DOHH2 (cell line): ENCODE measurements around the gene L3MBTL4.

Experiments used
- H3F3A ChIP-seq: fragments of 200-600 bp; sonication (generic), shearing (Covaris generic); 2 replicates; pipeline ENCODE4 v1.6.0; 2016; ENCODE audit warnings: antibody characterized with exemption, mild to moderate bottlenecking; ENCODE audit not compliant: control insufficient read depth, insufficient read depth
- H3K27ac ChIP-seq: fragments of 200-600 bp; sonication (generic); 2 replicates; pipeline ENCODE4 v1.5.1; 2014; ENCODE audit warnings: low read depth, mild to moderate bottlenecking, low read length, moderate library complexity
- H3K27me3 ChIP-seq: fragments of 200-600 bp; sonication (generic); 2 replicates; pipeline ENCODE4 v1.6.1; 2014; ENCODE audit warnings: mild to moderate bottlenecking, low read length, mixed read lengths; ENCODE audit not compliant: control insufficient read depth
- H3K36me3 ChIP-seq: fragments of 200-600 bp; sonication (generic); 2 replicates; pipeline ENCODE4 v1.6.1; 2014; ENCODE audit warnings: mild to moderate bottlenecking, low read length, moderate library complexity, mixed read lengths; ENCODE audit not compliant: control insufficient read depth
- H3K4me1 ChIP-seq: fragments of 200-600 bp; sonication (generic); 2 replicates; pipeline ENCODE4 v1.6.1; 2014; ENCODE audit warnings: mild to moderate bottlenecking, low read length, mixed read lengths; ENCODE audit not compliant: control insufficient read depth
- H3K4me2 ChIP-seq: fragments of 200-600 bp; sonication (generic); 2 replicates; pipeline ENCODE4 v1.6.0; 2014; ENCODE audit warnings: mild to moderate bottlenecking, low read length, moderate library complexity
- H3K4me3 ChIP-seq: fragments of 200-600 bp; sonication (generic); 2 replicates; pipeline ENCODE4 v1.5.1; 2014; ENCODE audit warnings: mild to moderate bottlenecking, low read length, mixed read lengths
- H3K79me2 ChIP-seq: fragments of 200-600 bp; sonication (generic); 2 replicates; pipeline ENCODE4 v1.6.1; 2014; ENCODE audit warnings: mild to moderate bottlenecking, low read length, mixed read lengths; ENCODE audit not compliant: control insufficient read depth
- H3K9me2 ChIP-seq: fragments of 200-600 bp; sonication (generic); replicated peaks from 2 replicates; pipeline ENCODE4 v1.6.1; 2014; ENCODE audit warnings: mild to moderate bottlenecking, low read length, mixed read lengths; ENCODE audit not compliant: control insufficient read depth
- H3K9me3 ChIP-seq: fragments of 200-600 bp; sonication (generic); 2 replicates; pipeline ENCODE4 v1.6.1; 2014; ENCODE audit warnings: antibody characterized with exemption, low read length, mixed read lengths; ENCODE audit not compliant: control insufficient read depth, insufficient read depth
- H4K20me1 ChIP-seq: fragments of 200-600 bp; sonication (generic); 2 replicates; pipeline ENCODE4 v1.6.0; 2014; ENCODE audit warnings: low read depth, mild to moderate bottlenecking, antibody characterized with exemption, low read length, moderate library complexity; ENCODE audit not compliant: control insufficient read depth, insufficient read depth
- CTCF ChIP-seq: fragments of 200-600 bp; sonication (generic); IDR thresholded peaks from one replicate; pipeline ENCODE4 v1.5.1; 2014; ENCODE audit warnings: antibody characterized with exemption, mild to moderate bottlenecking, low read depth, low read length; ENCODE audit not compliant: poor library complexity, severe bottlenecking
- EZH2phosphoT487 ChIP-seq: fragments of 200-600 bp; sonication (generic); IDR thresholded peaks from 2 replicates; pipeline ENCODE4 v1.6.1; 2017; ENCODE audit warnings: borderline replicate concordance, mild to moderate bottlenecking, antibody characterized with exemption, low read length, moderate library complexity, mixed read lengths

The L3MBTL4 gene

GRCh38 chr18:6203791-6204190, 210.9 kb downstream of the L3MBTL4 start:
- Histone ChIP-seq H3K36me3 (no peaks in the 10 kb centered on the region), H3K79me2 (no peaks in the 10 kb centered on the region), H3F3A (no peaks in the 10 kb centered on the region), H3K27me3 (no peaks in the 10 kb centered on the region), H3K9me3 (no peaks in the 10 kb centered on the region), H3K4me3 (no peak overlapping the region), H3K9me2 (no peaks in the 10 kb centered on the region), H3K4me2 (no peak overlapping the region), H3K27ac (no peak overlapping the region), H3K4me1 (no peaks in the 10 kb centered on the region), H4K20me1 (no peaks in the 10 kb centered on the region)
- TF ChIP-seq CTCF (no peak), EZH2phosphoT487 (no peak)

DNA sequence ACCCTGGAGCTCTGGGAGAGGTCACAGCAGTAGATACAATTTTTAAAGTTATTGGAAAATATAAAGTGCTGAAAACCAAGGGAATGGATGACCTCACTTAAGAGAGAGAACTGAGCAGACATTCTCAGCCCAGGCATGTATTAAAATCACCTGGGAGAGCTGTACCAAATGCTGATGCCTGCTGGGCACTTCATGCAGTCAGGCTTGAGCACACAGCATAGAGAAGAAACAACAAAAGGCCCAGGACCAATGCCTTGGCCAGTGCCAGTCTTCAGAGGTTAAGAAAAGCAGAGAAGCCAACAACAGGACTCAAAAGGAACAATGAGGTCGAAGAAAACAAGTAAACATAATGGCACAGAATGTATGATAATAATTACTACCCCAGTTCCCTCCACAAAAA, 211.8 kb downstream of the L3MBTL4 start:
- Histone ChIP-seq H3K27ac (no peak overlapping the region), H3K27me3 (no peaks in the 10 kb centered on the region), H3K79me2 (no peaks in the 10 kb centered on the region), H3K4me3 (no peak overlapping the region), H3K36me3 (no peaks in the 10 kb centered on the region), H3K4me1 (no peaks in the 10 kb centered on the region), H3K9me3 (no peaks in the 10 kb centered on the region), H4K20me1 (no peaks in the 10 kb centered on the region), H3K9me2 (no peaks in the 10 kb centered on the region), H3F3A (no peaks in the 10 kb centered on the region), H3K4me2 (no peak overlapping the region)
- TF ChIP-seq CTCF (no peak), EZH2phosphoT487 (no peak)

DNA sequence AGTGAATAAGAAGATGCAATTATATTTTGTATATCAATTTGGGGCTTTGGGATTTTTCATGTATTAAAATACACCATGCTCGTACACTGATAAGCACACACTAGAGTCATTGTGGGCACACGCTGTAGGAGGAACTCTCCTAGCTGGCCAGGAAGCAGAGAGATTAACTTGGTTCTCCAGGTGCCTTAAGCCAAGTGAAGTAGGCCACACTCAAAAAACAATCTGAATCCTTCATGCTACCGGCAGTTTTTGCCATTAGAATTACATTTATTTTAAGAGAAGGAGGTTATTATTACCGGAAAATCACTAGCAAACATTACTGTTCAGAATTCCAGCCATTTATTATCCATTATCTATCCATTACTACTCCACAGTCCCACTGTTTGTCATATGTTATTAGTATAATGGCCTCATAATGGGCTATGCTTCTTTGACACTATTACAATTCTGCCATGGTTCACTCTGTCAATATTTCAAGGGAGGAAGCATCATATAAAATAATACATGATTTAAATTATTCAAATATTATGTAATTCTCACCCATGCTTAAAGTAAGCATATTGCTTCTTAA, 214.4 kb downstream of the L3MBTL4 start:
- H3K79me2 ChIP-seq = no peaks in the 10 kb centered on the region
- no peaks in the 10 kb centered on the region for H4K20me1 ChIP-seq
- H3K36me3 ChIP-seq = no peaks in the 10 kb centered on the region
- no peaks in the 10 kb centered on the region for H3K9me3 ChIP-seq
- TF ChIP-seq CTCF (no peak), EZH2phosphoT487 (no peak)
- H3K9me2 ChIP-seq = no peaks in the 10 kb centered on the region
- no peaks in the 10 kb centered on the region for H3F3A ChIP-seq
- no peak overlapping the region for H3K27ac ChIP-seq
- H3K4me1 ChIP-seq = no peaks in the 10 kb centered on the region
- no peak overlapping the region for H3K4me2 ChIP-seq
- H3K4me3 ChIP-seq = no peak overlapping the region
- no peaks in the 10 kb centered on the region for H3K27me3 ChIP-seq

- no peak overlapping the region for H3K4me3 ChIP-seq
- no peak for TF ChIP-seq CTCF
- TF ChIP-seq EZH2phosphoT487 = no peak
- H3K27ac ChIP-seq = no peak overlapping the region
- no peaks in the 10 kb centered on the region for H3K27me3 ChIP-seq
- no peaks in the 10 kb centered on the region for H3K9me2 ChIP-seq
- H3F3A ChIP-seq = no peaks in the 10 kb centered on the region
- H3K79me2 ChIP-seq = no peaks in the 10 kb centered on the region
- H3K4me2 ChIP-seq = no peak overlapping the region
- H3K36me3 ChIP-seq = no peaks in the 10 kb centered on the region
- H4K20me1 ChIP-seq = no peaks in the 10 kb centered on the region
- no peaks in the 10 kb centered on the region for H3K9me3 ChIP-seq
- no peaks in the 10 kb centered on the region for H3K4me1 ChIP-seq
Observed at GRCh38 chr18:6199777-6200176, 214.9 kb downstream of the L3MBTL4 start.
